K562 (cell line): ENCODE results near the gene LENG9. TPM values are rescaled to one million over a fixed set of nuclear protein-coding genes. Genes with fewer than 3 reads are reported as not detected.

Source experiments
- ATAC-seq: fragments of 200-7000 bp; cut with Tn5 transposase; 3 replicates; pipeline ENCODE4 v1.9.1; 2020; ENCODE audit warnings: moderate library complexity
- BruUV-seq: library from RNA; stranded (reverse); fragments of 400-500 nt; replicated peaks from 2 replicates; lab custom pipeline; 2021; lab: Mats Ljungman, UMichigan
- CTCF ChIA-PET: fragments of 300-600 bp; formaldehyde crosslinking; extraction: SDS; loops from one replicate; lab custom pipeline; 2021; ENCODE audit warnings: low intra/inter-chr PET ratio; lab: Yijun Ruan, JAX
- POLR2A ChIA-PET: fragments of 300-600, 350-650 bp; sonication (Branson Sonifier 250); formaldehyde crosslinking; extraction: SDS; loops from one replicate; lab custom pipeline; 2021; ENCODE audit warnings: antibody characterized with exemption, inconsistent platforms; lab: Yijun Ruan, JAX
- DNase-seq, 4 experiments: peaks; one replicate each; pipeline versions ENCODE4 v3.0.0 to v3.0.0-alpha.2; 2011 to 2018; ENCODE audit warnings: low spot score in 3 of 4, mixed read lengths in 3 of 4; ENCODE audit errors: extremely low read depth in 1 of 4
- FAIRE-seq: peaks from 2 replicates; lab custom pipeline; 2011; peaks lifted over from hg19 to GRCh38; lab: Jason Lieb, UNC
- H2AFZ ChIP-seq: 2 replicates; pipeline ENCODE4 v1.6.0; 2011; ENCODE audit warnings: low read depth, low read length, control low read depth, inconsistent platforms
- H3K27ac ChIP-seq: fragments of 200-600 bp; 3 replicates; pipeline ENCODE4 v1.8.0; 2011; ENCODE audit warnings: low read depth, mild to moderate bottlenecking, control low read depth, inconsistent platforms, low read length, moderate library complexity, mixed read lengths; ENCODE audit errors: extremely low read depth
- H3K27me3 ChIP-seq, 2 experiments: fragments of 300-600 bp in 1 of 2; 2 replicates in 1 of 2; 3 replicates in 1 of 2; pipeline versions ENCODE4 v1.6.0 to v1.8.0; 2011; ENCODE audit warnings: inconsistent platforms in 2 of 2, low read length in 2 of 2, mild to moderate bottlenecking in 1 of 2, mixed read lengths in 1 of 2, moderate library complexity in 1 of 2; ENCODE audit not compliant: control insufficient read depth in 2 of 2, insufficient read depth in 2 of 2
- H3K36me3 ChIP-seq: fragments of 300-600 bp; 3 replicates; pipeline ENCODE4 v1.8.0; 2011; ENCODE audit warnings: mild to moderate bottlenecking, low read length, inconsistent platforms; ENCODE audit not compliant: control insufficient read depth, insufficient read depth
- H3K4me1 ChIP-seq, 2 experiments: fragments of 200-600 bp in 1 of 2; replicated peaks in 1 of 2; 2 replicates in 1 of 2; 3 replicates in 1 of 2; pipeline versions ENCODE4 v1.5.1 to v1.8.0; 2011; ENCODE audit warnings: inconsistent platforms in 2 of 2, low read length in 2 of 2, mild to moderate bottlenecking in 1 of 2, mixed read lengths in 1 of 2, moderate library complexity in 1 of 2; ENCODE audit not compliant: control insufficient read depth in 2 of 2, insufficient read depth in 2 of 2
- H3K4me2 ChIP-seq: 2 replicates; pipeline ENCODE4 v1.6.1; 2011; ENCODE audit warnings: low read length, control low read depth, inconsistent platforms, mixed read lengths; ENCODE audit not compliant: insufficient read depth
- H3K4me3 ChIP-seq: fragments of 200-600 bp; sonication (generic), shearing (Covaris generic); 2 replicates; pipeline ENCODE4 v1.5.1; 2016; ENCODE audit warnings: control low read depth, inconsistent platforms
- H3K79me2 ChIP-seq: fragments of 200-600 bp; 3 replicates; pipeline ENCODE4 v1.8.0; 2011; ENCODE audit warnings: low read length, inconsistent platforms; ENCODE audit not compliant: control insufficient read depth, insufficient read depth
- H3K9ac ChIP-seq, 2 experiments: 2 replicates each; pipeline versions ENCODE4 v1.6.0 to v1.6.1; 2011; ENCODE audit warnings: low read depth in 2 of 2, low read length in 2 of 2, control low read depth in 1 of 2, inconsistent platforms in 1 of 2, mild to moderate bottlenecking in 1 of 2, mixed read lengths in 1 of 2; ENCODE audit not compliant: insufficient read depth in 1 of 2
- H3K9me1 ChIP-seq: one replicate; pipeline ENCODE4 v1.6.0; 2011; ENCODE audit warnings: inconsistent platforms, mild to moderate bottlenecking, low read length, moderate library complexity; ENCODE audit not compliant: control insufficient read depth, insufficient read depth
- H3K9me3 ChIP-seq: replicated peaks from 2 replicates; pipeline ENCODE4 v1.5.1; 2011; ENCODE audit warnings: low read depth, low read length, inconsistent platforms; ENCODE audit not compliant: control insufficient read depth, insufficient read depth
- H4K20me1 ChIP-seq: replicated peaks from 2 replicates; pipeline ENCODE4 v1.6.1; 2011; ENCODE audit warnings: low read length, inconsistent platforms, mixed read lengths; ENCODE audit not compliant: control insufficient read depth, insufficient read depth
- WGBS: fragments of 100-300 bp; shearing (Covaris generic); methylation state at CpG from one replicate; pipeline ENCODE4 v1.1.6; 2016; ENCODE audit warnings: low coverage, mixed read lengths; ENCODE audit not compliant: insufficient coverage; ENCODE audit errors: missing lambda C conversion rate; 5-methylcytosine and 5-hydroxymethylcytosine counted together
- in situ Hi-C: fragments of 300-500 bp; cut with MboI; formaldehyde crosslinking; loops from 4 replicates; pipeline ENCODE4 v1.15.0; 2018; ENCODE audit warnings: inconsistent platforms, mixed read lengths
- intact Hi-C: fragments of 100-400 bp; cut with micrococcal nuclease; formaldehyde crosslinking; loops from 2 replicates; pipeline ENCODE4 v1.14.2; 2022
- polyA plus RNA-seq, 8 experiments: library from polyadenylated mRNA; depleted of rRNA in 4 of 8; stranded (reverse) in 5 of 8; unstranded in 3 of 8; fragments of >200 nt; fragmentation: Nextera tagmentation in 2 of 8; fragmentation: Illumina TruSeq in 1 of 8; extraction: Ambion mirVana in 2 of 8; extraction: Trizol in 1 of 8; gene quantifications; 2 replicates each; pipeline versions ENCODE4 v1.2.1 to v1.2.3, GENCODE V29; 2011 to 2014; ENCODE audit warnings: inconsistent platforms in 1 of 8, missing spikeins in 1 of 8
- total RNA-seq, 7 experiments: library from RNA; depleted of rRNA in 6 of 7; stranded (reverse); fragments of >200 nt in 6 of 7; fragmentation: Illumina TruSeq in 2 of 7; extraction: Trizol in 2 of 7; gene quantifications; 2 replicates each; pipeline versions ENCODE4 v1.2.1 to v1.2.3, GENCODE V29; 2011 to 2021; ENCODE audit warnings: low replicate concordance in 1 of 7
- TF ChIP-seq, protein P1 (sequence below): sonication (generic); IDR thresholded peaks from 2 replicates; pipeline ENCODE4 v1.6.1; 2016
- TF ChIP-seq, protein P2 (sequence below): sonication (generic); formaldehyde crosslinking; IDR thresholded peaks from 2 replicates; pipeline ENCODE4 v1.9.0; 2022; ENCODE audit warnings: mild to moderate bottlenecking, missing genetic modification reagents

LENG9 gene
- total and polyA plus RNA-seq, 9 of the 15 experiments (the other 6 are each of a cell fraction or from before 2014, with no cell fraction given), result 0.06 to 0.64 (median 0.33) TPM; not detected in 1

DNA sequence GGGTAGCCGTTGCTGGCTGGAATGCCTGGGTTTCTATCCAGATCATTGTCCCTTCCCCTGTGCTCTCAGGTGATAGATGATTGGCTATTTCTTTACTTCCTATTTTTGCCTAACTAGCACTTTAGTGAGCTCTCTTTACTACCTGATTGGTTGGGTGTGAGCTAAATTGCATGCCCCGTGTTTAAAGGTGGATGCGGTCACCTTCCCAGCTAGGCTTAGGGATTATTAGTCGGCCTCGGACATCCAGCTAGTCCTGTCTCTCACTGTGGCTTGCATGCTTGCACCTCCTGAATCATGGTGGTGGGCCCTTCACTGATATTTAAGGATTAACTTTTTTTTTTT lies 38.2 kb downstream of the LENG9 start:
- no peaks in the 10 kb centered on the region for H3K9me1 ChIP-seq
- no peak overlapping the region for H2AFZ ChIP-seq
- 3% methylated on average over 5 of the region's 5 CpGs for WGBS
- peaks cover 0 to 29% of the 10 kb centered on the region in 2 experiments; a peak in 2 of 5 replicates for H3K4me1 ChIP-seq
- peaks cover 29 to 72% of the 10 kb centered on the region in 2 experiments; a peak in 4 of 5 replicates for H3K27me3 ChIP-seq
- no peaks in the 10 kb centered on the region for H3K9me3 ChIP-seq
- in situ Hi-C loops, result no loop called here
- H3K36me3 ChIP-seq, result no peaks in the 10 kb centered on the region
- FAIRE-seq (no peak), DNase-seq (no peak), ATAC-seq (no peak)
- H3K4me3 ChIP-seq, result no peak overlapping the region
- TF ChIP-seq, protein P1, sequence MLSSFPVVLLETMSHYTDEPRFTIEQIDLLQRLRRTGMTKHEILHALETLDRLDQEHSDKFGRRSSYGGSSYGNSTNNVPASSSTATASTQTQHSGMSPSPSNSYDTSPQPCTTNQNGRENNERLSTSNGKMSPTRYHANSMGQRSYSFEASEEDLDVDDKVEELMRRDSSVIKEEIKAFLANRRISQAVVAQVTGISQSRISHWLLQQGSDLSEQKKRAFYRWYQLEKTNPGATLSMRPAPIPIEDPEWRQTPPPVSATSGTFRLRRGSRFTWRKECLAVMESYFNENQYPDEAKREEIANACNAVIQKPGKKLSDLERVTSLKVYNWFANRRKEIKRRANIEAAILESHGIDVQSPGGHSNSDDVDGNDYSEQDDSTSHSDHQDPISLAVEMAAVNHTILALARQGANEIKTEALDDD, result peak; percentile 70
- TF ChIP-seq, protein P2, sequence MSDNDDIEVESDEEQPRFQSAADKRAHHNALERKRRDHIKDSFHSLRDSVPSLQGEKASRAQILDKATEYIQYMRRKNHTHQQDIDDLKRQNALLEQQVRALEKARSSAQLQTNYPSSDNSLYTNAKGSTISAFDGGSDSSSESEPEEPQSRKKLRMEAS (CRISPR knock-in tag), result no peak
- POLR2A ChIA-PET, result interaction anchor here (0.7 to 1.2 kb wide), 2 partner anchors 12 to 14 kb away, joined by 3 read pairs; no protein-coding TSS in a partner anchor
- H3K27ac ChIP-seq, result no peak overlapping the region
- 0 out of 2 replicates have a peak, but pooled peaks cover 4% of the 10 kb centered on the region for H4K20me1 ChIP-seq
- CTCF ChIA-PET, result no interaction called here
- no TSS peak for BruUV-seq
- no peak overlapping the region for H3K4me2 ChIP-seq
- intact Hi-C loops, result no loop called here
- no peak overlapping the region for H3K9ac ChIP-seq
- H3K79me2 ChIP-seq, result no peaks in the 10 kb centered on the region
